SJSA1 (cell line): Measurements from ENCODE around the gene SYNGR1. TPM values are rescaled to one million over a fixed set of nuclear protein-coding genes. Genes with fewer than 3 reads are reported as not detected.
A peak's percentile ranks its signal among the peaks of the same experiment; 100 is the strongest.
"Not testable (repeated sequence)": the region's sequence is repeated elsewhere in the genome, so short reads cannot be mapped to it uniquely, and the experiment has no call there.

Source experiments
- DNase-seq, 2 experiments: peaks; one replicate each; pipeline ENCODE4 v3.0.0-alpha.2; 2015 to 2020; ENCODE audit warnings: low spot score in 2 of 2, low read depth in 1 of 2
- H3K27ac ChIP-seq: fragments of 250-450 bp; sonication (Bioruptor Pico); 2 replicates; pipeline ENCODE4 v1.5.1; 2020; ENCODE audit warnings: mild to moderate bottlenecking, moderate library complexity
- H3K27me3 ChIP-seq: fragments of 250-450 bp; sonication (Bioruptor Pico); replicated peaks from 2 replicates; pipeline ENCODE4 v1.5.1; 2020; ENCODE audit warnings: mild to moderate bottlenecking, moderate library complexity
- H3K36me3 ChIP-seq: fragments of 250-450 bp; sonication (Bioruptor Pico); 2 replicates; pipeline ENCODE4 v1.5.1; 2020; ENCODE audit warnings: mild to moderate bottlenecking
- H3K4me1 ChIP-seq: fragments of 250-450 bp; sonication (Bioruptor Pico); replicated peaks from 2 replicates; pipeline ENCODE4 v1.6.1; 2021; ENCODE audit warnings: mild to moderate bottlenecking
- H3K4me3 ChIP-seq: fragments of 250-450 bp; sonication (Bioruptor Pico); 2 replicates; pipeline ENCODE4 v1.5.1; 2020; ENCODE audit warnings: mild to moderate bottlenecking
- H3K9me3 ChIP-seq: fragments of 250-450 bp; sonication (Bioruptor Pico); replicated peaks from 2 replicates; pipeline ENCODE4 v1.5.1; 2020; ENCODE audit warnings: mild to moderate bottlenecking
- total RNA-seq: library from RNA; depleted of rRNA; stranded (reverse); fragments of >200 nt; shearing (Covaris generic); gene quantifications from 2 replicates; pipeline ENCODE4 v1.2.3, GENCODE V29; 2014

SYNGR1 gene
- total RNA-seq, 1 experiment from 2014 or later, result 18.6 TPM

- peaks cover 12% of the 10 kb centered on the region for H3K4me1 ChIP-seq
- H3K27me3 ChIP-seq, result no peaks in the 10 kb centered on the region
- no peaks in the 10 kb centered on the region for H3K9me3 ChIP-seq
- H3K4me3 ChIP-seq, result no peak overlapping the region
- no peak overlapping the region for H3K27ac ChIP-seq
- no peak for DNase-seq
- no peaks in the 10 kb centered on the region for H3K36me3 ChIP-seq
Observed at GRCh38 chr22:39325392-39325932, 24.3 kb upstream of the SYNGR1 start.

DNA sequence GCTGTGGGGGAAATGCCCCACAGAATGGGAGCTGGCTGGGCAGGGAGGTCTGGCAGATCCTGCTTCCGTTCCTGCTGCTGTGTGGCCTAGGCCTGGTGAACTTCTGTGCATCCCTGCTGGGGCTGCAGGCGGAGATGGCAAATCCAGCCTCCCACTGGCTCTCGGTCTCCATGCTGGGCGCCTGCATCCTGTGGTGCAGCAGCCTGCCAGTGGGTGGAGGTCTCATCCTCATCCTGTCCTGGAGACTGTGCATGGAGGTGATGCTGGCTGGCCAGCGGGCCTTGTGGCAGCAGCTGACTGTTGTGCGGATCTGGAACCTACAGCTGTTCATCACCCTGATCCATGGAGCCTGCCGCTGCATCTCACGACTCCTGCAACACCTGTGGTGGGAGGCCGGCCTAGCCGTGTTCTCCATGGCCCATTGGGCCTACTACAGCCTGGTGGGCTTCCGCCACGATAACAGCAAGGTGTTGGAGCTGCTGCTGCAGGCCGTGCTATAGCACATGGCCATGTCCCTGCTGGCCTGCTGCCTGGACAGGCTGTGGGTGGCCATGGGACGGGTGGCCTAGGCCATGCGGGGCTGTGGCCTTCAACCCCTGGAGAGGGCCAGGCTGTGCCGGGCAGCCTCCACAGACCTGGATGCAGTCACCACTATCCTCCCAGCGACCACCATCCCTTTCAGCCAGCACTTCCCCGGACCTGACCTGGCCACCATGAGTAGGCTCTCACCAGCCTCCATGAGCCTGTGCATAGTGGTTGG lies 21.6 kb upstream of the SYNGR1 start:
- H3K27me3 ChIP-seq, result no peaks in the 10 kb centered on the region

GRCh38 chr22:39330553-39330952 lies 19.2 kb upstream of the SYNGR1 start:
- not testable (repeated sequence) for H3K36me3 ChIP-seq, H3K9me3 ChIP-seq, DNase-seq, H3K27ac ChIP-seq, H3K4me3 ChIP-seq, H3K27me3 ChIP-seq, H3K4me1 ChIP-seq

More for the DNA sequence above, 21.6 kb upstream of the SYNGR1 start:
- no peak overlapping the region for H3K27ac ChIP-seq
- no peak overlapping the region for H3K4me3 ChIP-seq
- H3K36me3 ChIP-seq, result no peaks in the 10 kb centered on the region
- peaks cover 9% of the 10 kb centered on the region for H3K4me1 ChIP-seq
- no peaks in the 10 kb centered on the region for H3K9me3 ChIP-seq
- DNase-seq, result no peak

DNA sequence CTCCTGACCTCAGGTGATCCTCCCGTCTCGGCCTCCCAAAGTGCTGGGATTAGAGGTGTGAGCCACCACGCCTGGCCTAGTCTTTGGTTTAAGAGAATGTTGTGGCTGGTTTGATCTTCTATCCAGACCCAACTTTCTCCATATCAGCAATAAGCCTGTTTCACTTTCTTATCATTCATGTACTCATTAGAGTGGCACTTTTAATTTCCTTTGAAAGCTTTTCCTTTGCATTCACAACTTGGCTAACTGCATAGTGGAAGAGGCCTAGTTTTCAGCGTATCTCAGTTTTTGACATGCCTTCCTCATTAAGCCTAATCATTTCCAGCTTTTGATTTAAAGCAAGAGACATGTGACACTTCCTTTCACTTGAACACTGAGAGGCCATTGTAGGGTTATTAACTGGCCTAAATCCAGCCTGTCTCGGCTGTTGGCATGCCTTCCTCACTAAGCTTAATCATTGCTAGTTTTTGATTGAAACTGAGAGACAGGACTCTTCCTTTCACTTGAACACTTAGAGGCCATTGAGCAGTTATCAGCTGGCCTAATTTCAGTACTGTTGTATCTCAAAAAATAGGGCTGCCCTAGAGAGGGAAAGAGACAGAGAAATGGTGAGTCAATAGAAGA lies 17.2 kb upstream of the SYNGR1 start:
- H3K36me3 ChIP-seq, result no peaks in the 10 kb centered on the region
- H3K27ac ChIP-seq, result no peak overlapping the region
- DNase-seq, result no peak

GRCh38 chr22:39336411-39336810 lies 13.4 kb upstream of the SYNGR1 start:
- peaks cover 20% of the 10 kb centered on the region for H3K4me1 ChIP-seq
- no peaks in the 10 kb centered on the region for H3K27me3 ChIP-seq
- no peak overlapping the region for H3K27ac ChIP-seq
- DNase-seq, result no peak
- no peak overlapping the region for H3K4me3 ChIP-seq
- H3K9me3 ChIP-seq, result no peaks in the 10 kb centered on the region
- no peaks in the 10 kb centered on the region for H3K36me3 ChIP-seq

More for the DNA sequence above, 17.2 kb upstream of the SYNGR1 start:
- H3K9me3 ChIP-seq, result no peaks in the 10 kb centered on the region
- H3K4me1 ChIP-seq, result no peaks in the 10 kb centered on the region; the same call in 1 of the 2 replicates
- no peak overlapping the region for H3K4me3 ChIP-seq
- no peaks in the 10 kb centered on the region for H3K27me3 ChIP-seq

- DNase-seq, result peak; percentile 73 to 82
- H3K4me1 ChIP-seq, result peaks cover 25% of the 10 kb centered on the region
- H3K36me3 ChIP-seq, H3K4me3 ChIP-seq, H3K9me3 ChIP-seq, H3K27me3 ChIP-seq: not testable (repeated sequence)
- peak overlapping the region; percentile 72 for H3K27ac ChIP-seq
Observed at GRCh38 chr22:39339775-39340174, 10.0 kb upstream of the SYNGR1 start.

- no peak for DNase-seq
- H3K9me3 ChIP-seq, result no peaks in the 10 kb centered on the region
- H3K4me1 ChIP-seq, result peaks cover 25% of the 10 kb centered on the region
- H3K27me3 ChIP-seq, result no peaks in the 10 kb centered on the region
- no peaks in the 10 kb centered on the region for H3K36me3 ChIP-seq
- H3K27ac ChIP-seq, result no peak overlapping the region
- no peak overlapping the region for H3K4me3 ChIP-seq
Observed at GRCh38 chr22:39341179-39341578, 8.6 kb upstream of the SYNGR1 start.

GRCh38 chr22:39343259-39344045 lies 6.3 kb upstream of the SYNGR1 start:
- peak in 1 of 2 experiments; percentile 54 for DNase-seq
- no peaks in the 10 kb centered on the region for H3K27me3 ChIP-seq
- H3K36me3 ChIP-seq, result no peaks in the 10 kb centered on the region
- no peak overlapping the region for H3K4me3 ChIP-seq
- H3K27ac ChIP-seq, result no peak overlapping the region
- H3K4me1 ChIP-seq, result peaks cover 25% of the 10 kb centered on the region
- H3K9me3 ChIP-seq, result no peaks in the 10 kb centered on the region

GRCh38 chr22:39344046-39344390 lies 5.8 kb upstream of the SYNGR1 start:
- peaks cover 27% of the 10 kb centered on the region for H3K4me1 ChIP-seq
- H3K27me3 ChIP-seq, result no peaks in the 10 kb centered on the region
- H3K9me3 ChIP-seq, result no peaks in the 10 kb centered on the region
- no peaks in the 10 kb centered on the region for H3K36me3 ChIP-seq
- no peak for DNase-seq
- no peak overlapping the region for H3K27ac ChIP-seq
- H3K4me3 ChIP-seq, result no peak overlapping the region

DNA sequence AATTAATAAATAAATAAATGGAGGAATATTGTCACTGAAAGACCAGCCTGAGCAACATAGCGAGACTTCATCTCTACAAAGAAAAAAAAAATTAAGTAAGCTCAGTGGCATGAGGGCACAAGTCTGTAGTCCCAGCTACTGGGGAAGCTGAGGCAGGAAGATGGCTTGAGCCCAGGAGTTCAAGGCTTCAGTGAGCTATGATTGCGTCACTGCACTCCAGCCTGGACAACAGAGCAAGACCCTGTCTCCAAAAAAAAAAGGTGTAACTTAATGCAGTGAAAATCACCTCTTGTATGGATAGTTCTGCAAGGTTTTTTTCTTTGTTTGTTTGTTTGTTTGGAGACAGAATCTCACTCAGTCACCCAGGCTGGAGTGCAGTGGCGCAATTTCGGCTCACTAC lies 4.6 kb upstream of the SYNGR1 start:
- Histone ChIP-seq H3K27me3 (no peaks in the 10 kb centered on the region), H3K4me3 (no peak overlapping the region), H3K9me3 (peaks cover 3% of the 10 kb centered on the region), H3K4me1 (peaks cover 26% of the 10 kb centered on the region), H3K27ac (no peak overlapping the region), H3K36me3 (peaks cover 4% of the 10 kb centered on the region; the same call in 1 of the 2 replicates)
- DNase-seq, result no peak

DNA sequence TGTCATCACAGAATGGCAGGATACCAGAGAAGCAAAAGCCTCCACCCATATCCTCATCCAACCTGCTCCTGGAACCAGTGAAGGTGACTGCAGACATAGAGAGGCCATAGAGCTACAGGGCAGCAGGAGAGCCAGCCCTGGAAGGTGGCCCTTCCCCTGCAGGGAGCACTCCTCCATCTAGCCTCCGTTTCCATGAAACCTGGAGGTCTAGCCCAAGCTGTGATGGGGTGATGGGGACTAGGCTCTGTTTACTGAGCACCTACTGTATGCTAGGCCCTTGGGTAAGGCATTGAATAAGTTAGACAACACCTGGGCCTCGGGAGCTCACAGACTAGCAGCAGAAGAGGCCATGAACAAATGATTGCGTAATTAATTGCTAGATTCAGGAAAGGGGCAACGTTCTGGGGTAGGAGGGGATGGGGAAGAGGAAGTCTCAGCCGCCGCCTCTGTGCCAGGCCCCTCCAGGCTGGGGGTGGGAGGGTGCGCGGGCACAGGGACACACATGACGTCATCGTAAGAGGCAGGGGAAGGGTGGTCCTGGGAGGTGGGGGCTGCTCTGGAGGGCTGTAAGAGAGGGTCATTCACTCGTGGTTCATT lies 784 bp upstream of the SYNGR1 start:
- Histone ChIP-seq H3K27me3 (no peaks in the 10 kb centered on the region), H3K9me3 (peaks cover 5% of the 10 kb centered on the region), H3K27ac (peak overlapping the region; percentile 28)

DNA sequence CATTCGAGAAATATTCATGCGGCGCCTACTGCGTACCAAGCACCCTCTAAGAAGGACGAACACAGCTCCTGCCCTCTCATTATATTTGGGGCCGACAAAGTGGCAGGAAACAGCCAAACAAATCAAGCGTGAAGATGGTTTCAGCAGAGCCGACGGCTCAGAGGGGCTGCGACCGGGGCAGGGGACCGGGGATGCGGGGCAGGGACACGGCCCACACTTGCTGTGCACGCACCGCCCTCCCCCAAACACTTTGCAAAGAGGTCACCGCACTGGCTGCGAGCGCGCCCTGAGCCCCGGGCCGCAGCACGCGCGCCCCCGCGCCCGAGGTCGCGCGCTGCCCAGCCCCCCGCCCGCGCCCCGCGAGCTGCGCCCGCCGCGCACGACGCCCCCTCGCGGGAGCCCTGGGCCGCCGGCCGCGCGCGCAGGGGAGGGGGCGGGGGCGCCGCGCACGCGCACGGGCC lies 255 bp upstream of the SYNGR1 start:
- Histone ChIP-seq H3K27ac (peak overlapping the region; percentile 28), H3K9me3 (peaks cover 5% of the 10 kb centered on the region), H3K4me1 (peaks cover 51% of the 10 kb centered on the region), H3K36me3 (peaks cover 6% of the 10 kb centered on the region; the same call in 1 of the 2 replicates), H3K27me3 (no peaks in the 10 kb centered on the region), H3K4me3 (peak overlapping the region; percentile 93)
- DNase-seq, result peak in 1 of 2 experiments; percentile 36

More for the DNA sequence above, 784 bp upstream of the SYNGR1 start:
- DNase-seq, result no peak
- Histone ChIP-seq H3K4me1 (peaks cover 49% of the 10 kb centered on the region), H3K36me3 (peaks cover 6% of the 10 kb centered on the region; the same call in 1 of the 2 replicates), H3K4me3 (peak overlapping the region; percentile 93)
